ENCODE data around the gene NEGR1. TPM values are rescaled to one million over a fixed set of nuclear protein-coding genes. Genes with fewer than 3 reads are reported as not detected.

NEGR1 gene
- total RNA-seq, 1 donor from 2014 or later, result 4.0 TPM

DNA sequence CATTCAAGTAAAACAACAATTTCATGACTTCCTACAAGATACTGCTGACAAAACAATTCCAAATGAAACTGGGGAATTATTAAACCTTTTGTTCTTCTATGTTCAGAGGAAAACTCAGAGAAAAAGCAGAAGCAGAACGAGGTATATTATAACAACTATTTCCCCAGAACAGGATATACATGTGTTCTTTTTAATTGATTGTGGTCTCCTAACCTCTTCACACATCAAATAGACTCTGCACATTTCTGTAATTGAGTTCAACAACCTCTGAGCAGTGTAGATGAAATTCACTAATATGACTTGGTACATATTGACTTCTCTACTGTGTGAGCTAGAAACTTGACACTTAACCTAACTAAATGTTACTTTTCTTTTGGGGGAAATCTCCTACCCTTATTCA lies 584.2 kb downstream of the NEGR1 start:
- TF ChIP-seq, protein P1, sequence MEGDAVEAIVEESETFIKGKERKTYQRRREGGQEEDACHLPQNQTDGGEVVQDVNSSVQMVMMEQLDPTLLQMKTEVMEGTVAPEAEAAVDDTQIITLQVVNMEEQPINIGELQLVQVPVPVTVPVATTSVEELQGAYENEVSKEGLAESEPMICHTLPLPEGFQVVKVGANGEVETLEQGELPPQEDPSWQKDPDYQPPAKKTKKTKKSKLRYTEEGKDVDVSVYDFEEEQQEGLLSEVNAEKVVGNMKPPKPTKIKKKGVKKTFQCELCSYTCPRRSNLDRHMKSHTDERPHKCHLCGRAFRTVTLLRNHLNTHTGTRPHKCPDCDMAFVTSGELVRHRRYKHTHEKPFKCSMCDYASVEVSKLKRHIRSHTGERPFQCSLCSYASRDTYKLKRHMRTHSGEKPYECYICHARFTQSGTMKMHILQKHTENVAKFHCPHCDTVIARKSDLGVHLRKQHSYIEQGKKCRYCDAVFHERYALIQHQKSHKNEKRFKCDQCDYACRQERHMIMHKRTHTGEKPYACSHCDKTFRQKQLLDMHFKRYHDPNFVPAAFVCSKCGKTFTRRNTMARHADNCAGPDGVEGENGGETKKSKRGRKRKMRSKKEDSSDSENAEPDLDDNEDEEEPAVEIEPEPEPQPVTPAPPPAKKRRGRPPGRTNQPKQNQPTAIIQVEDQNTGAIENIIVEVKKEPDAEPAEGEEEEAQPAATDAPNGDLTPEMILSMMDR (IDR thresholded peaks at IDR 0.05; ENCODE audit: insufficient read depth, low read length, poor library complexity, severe bottlenecking), result no peak
- DNase-seq (ENCODE audit: low read depth), result no peak
- no peaks in the 10 kb centered on the region for H3K27me3 ChIP-seq (ENCODE audit: control insufficient read depth, insufficient read depth, low read length)
- H3K36me3 ChIP-seq (ENCODE audit: control insufficient read depth, insufficient read depth, low read length), result no peaks in the 10 kb centered on the region
- no peak overlapping the region for H3K4me3 ChIP-seq (ENCODE audit: low read depth, low read length)

DNA sequence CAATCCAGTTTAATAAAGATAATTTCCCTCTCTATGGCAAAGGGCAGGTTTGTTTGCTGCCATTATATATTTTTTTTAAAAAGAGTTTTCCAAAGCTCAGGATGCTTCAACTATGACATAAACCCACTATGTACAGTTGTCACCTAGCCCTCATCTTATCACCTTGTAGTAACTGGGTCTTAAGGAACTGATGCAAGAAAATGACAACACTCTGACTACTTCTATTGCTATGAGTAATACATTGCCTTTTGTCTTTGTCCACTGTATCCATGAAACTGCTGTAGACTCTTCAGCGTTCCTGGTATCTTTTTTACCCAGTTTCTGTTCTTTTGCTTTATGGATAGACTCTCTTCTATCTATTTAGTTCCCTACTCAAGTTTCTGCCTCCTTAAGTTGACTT lies 586.5 kb downstream of the NEGR1 start:
- TF ChIP-seq, protein P1 (IDR thresholded peaks at IDR 0.05; ENCODE audit: insufficient read depth, low read length, poor library complexity, severe bottlenecking), result no peak
- peak; percentile 9 for DNase-seq (ENCODE audit: low read depth)
- no peak overlapping the region for H3K4me3 ChIP-seq (ENCODE audit: low read depth, low read length)

GRCh38 chr1:71695084-71695483 lies 587.3 kb downstream of the NEGR1 start:
- H3K4me3 ChIP-seq (ENCODE audit: low read depth, low read length), result no peak overlapping the region
- no peaks in the 10 kb centered on the region for H3K27me3 ChIP-seq (ENCODE audit: control insufficient read depth, insufficient read depth, low read length)
- no peaks in the 10 kb centered on the region for H3K36me3 ChIP-seq (ENCODE audit: control insufficient read depth, insufficient read depth, low read length)
- TF ChIP-seq, protein P1 (IDR thresholded peaks at IDR 0.05; ENCODE audit: insufficient read depth, low read length, poor library complexity, severe bottlenecking), result no peak
- no peak for DNase-seq (ENCODE audit: low read depth)

More for the DNA sequence above, 586.5 kb downstream of the NEGR1 start:
- Histone ChIP-seq H3K36me3 (ENCODE audit: control insufficient read depth, insufficient read depth, low read length) (no peaks in the 10 kb centered on the region), H3K27me3 (ENCODE audit: control insufficient read depth, insufficient read depth, low read length) (no peaks in the 10 kb centered on the region)

DNA sequence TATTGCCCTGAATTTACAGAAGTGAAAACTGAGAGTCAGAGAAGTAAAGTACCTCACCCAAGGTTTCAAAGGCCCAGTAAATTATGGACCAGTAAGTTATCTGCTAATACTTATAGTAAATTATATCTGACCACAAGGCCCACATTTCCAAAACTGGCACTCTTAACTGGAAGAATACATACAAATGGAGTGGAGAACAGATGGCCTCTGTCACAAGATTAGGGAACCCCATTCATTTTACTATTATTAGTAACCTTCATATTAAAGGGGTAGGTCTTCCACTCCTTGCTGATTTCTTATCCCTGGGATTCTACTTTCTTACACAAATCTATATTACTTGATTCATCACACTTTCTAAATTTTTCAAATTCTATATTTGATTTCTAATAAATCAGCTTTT lies 588.8 kb downstream of the NEGR1 start:
- no peaks in the 10 kb centered on the region for H3K27me3 ChIP-seq (ENCODE audit: control insufficient read depth, insufficient read depth, low read length)
- DNase-seq (ENCODE audit: low read depth), result no peak
- TF ChIP-seq, protein P1 (IDR thresholded peaks at IDR 0.05; ENCODE audit: insufficient read depth, low read length, poor library complexity, severe bottlenecking), result no peak
- H3K4me3 ChIP-seq (ENCODE audit: low read depth, low read length), result no peak overlapping the region
- no peaks in the 10 kb centered on the region for H3K36me3 ChIP-seq (ENCODE audit: control insufficient read depth, insufficient read depth, low read length)

- TF ChIP-seq, protein P1 (IDR thresholded peaks at IDR 0.05; ENCODE audit: insufficient read depth, low read length, poor library complexity, severe bottlenecking), result no peak
- Histone ChIP-seq H3K4me3 (ENCODE audit: low read depth, low read length) (no peak overlapping the region), H3K27me3 (ENCODE audit: control insufficient read depth, insufficient read depth, low read length) (no peaks in the 10 kb centered on the region), H3K36me3 (ENCODE audit: control insufficient read depth, insufficient read depth, low read length) (no peaks in the 10 kb centered on the region)
- no peak for DNase-seq (ENCODE audit: low read depth)
Measured at GRCh38 chr1:71689635-71690034, 592.7 kb downstream of the NEGR1 start.

- no peak overlapping the region for H3K4me3 ChIP-seq (ENCODE audit: low read depth, low read length)
Measured at GRCh38 chr1:71687376-71687775, 595.0 kb downstream of the NEGR1 start.

More at GRCh38 chr1:71687376-71687775, 595.0 kb downstream of the NEGR1 start:
- Histone ChIP-seq H3K27me3 (ENCODE audit: control insufficient read depth, insufficient read depth, low read length) (no peaks in the 10 kb centered on the region), H3K36me3 (ENCODE audit: control insufficient read depth, insufficient read depth, low read length) (no peaks in the 10 kb centered on the region)
- TF ChIP-seq, protein P1 (IDR thresholded peaks at IDR 0.05; ENCODE audit: insufficient read depth, low read length, poor library complexity, severe bottlenecking), result no peak
- no peak for DNase-seq (ENCODE audit: low read depth)
